HG03575 (cell line): ENCODE data around the gene KRTAP9-6.
"Not testable (repeated sequence)": the region's sequence is repeated elsewhere in the genome, so short reads cannot be mapped to it uniquely, and the experiment has no call there.

Source experiments
- ATAC-seq: cut with Tn5 transposase; IDR thresholded peaks from one replicate; pipeline ENCODE4 v1.9.1; 2021; ENCODE audit not compliant: unreplicated experiment, insufficient number of reproducible peaks, low FRiP score; ENCODE audit errors: extremely low read depth

The KRTAP9-6 gene

DNA sequence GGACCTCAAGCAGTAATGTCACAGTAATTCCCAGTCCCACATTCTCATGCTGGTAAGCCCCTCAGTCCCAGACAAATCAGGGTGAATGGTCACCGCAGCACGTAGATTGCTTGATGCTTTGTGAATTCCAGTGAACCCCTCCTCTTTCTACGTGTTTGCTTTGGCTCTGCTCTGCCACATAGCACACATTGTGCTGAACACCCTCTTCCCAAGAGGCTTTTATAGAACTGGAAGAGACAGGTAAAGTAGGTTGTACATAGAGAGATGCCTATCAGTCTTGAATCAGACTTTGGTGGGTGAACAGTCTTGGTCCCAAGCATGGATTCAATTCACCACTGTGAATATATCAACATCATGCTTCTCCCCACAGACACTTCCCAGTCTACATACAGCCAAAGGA is 579 bp upstream of the KRTAP9-6 start:
- ATAC-seq = no peak

DNA sequence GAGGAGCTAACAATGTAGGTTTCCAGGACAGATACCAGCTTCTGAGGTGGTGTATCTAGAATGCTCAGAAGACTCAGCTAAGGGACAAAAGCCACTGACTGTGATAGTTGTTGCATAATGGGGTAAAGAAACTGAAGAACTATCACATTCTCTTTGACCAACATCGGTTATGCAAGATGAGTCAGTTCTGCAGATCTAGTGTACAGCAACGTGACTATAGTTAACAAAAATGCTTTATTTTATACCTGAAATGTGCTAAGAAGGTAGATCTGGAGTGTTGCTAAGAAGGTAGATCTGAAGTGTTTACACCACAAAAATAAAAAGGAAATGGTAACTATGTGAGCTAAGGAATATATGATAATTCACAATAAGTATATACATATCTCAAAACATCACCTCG is 2.5 kb downstream of the KRTAP9-6 start:
- no peak for ATAC-seq

DNA sequence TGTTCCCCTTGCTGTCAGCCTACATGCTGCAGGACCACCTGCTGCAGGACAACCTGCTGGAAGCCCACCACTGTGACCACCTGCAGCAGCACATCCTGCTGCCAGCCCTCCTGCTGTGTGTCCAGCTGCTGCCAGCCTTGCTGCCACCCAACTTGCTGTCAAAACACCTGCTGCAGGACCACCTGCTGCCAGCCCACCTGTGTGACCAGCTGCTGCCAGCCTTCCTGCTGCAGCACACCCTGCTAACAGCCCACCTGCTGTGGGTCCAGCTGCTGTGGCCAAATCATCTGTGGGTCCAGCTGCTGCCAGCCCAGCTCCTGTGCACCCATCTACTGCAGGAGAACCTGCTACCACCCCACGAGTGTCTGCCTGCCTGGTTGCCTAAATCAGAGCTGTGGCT is 6.1 kb downstream of the KRTAP9-6 start:
- not testable (repeated sequence) for ATAC-seq

GRCh38 chr17:41271858-41272257 is 6.7 kb downstream of the KRTAP9-6 start:
- ATAC-seq = no peak

- not testable (repeated sequence) for ATAC-seq
These were observed 10.5 kb downstream of the KRTAP9-6 start, which contains the start of gene KRTAP9-7 for GRCh38 chr17:41275648-41276190. TSS of gene KRTAP9-7 (plus strand) at chr17:41275698. CDS start at chr17:41275698, 0 bp downstream.

DNA sequence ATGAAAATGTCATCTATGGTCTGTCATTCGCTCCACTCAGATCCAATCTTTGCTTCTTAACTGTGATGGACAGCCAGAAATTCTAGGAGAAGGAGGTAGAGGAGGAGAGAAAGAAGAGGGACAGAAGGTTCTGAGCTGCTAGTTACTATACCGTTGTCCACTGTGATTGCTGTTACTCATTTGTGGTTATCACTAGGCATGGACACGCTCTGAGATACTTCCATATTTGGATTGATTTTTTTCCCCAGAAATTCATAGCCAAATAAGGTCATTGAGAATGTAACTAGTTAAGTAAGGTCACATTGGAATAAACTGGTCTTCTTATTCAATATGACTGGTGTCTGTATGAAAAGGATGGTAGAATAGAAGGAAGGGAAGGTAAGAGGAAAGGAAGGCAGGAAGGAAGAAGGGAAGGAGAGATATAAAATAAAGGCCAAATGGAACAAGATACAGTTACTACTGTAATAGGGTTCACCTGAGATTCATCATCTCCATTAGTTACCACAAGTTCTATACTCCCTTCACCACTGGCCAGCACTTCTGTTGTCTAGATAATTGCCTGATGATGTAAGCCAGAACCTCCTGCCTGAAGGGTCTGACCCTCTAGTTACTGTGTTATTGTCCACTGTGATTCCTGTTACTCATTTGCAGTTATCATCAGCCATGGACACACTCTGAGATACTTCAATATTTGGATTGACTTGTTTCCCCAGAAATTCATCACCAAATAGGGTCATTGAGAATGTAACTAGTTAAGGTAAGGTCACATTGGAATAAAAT is 13.2 kb downstream of the KRTAP9-6 start:
- ATAC-seq = no peak

GRCh38 chr17:41284043-41284442 is 18.9 kb downstream of the KRTAP9-6 start:
- no peak for ATAC-seq

- ATAC-seq = no peak
These were observed 19.4 kb downstream of the KRTAP9-6 start for GRCh38 chr17:41284546-41284945.

- no peak for ATAC-seq
These were observed 21.9 kb downstream of the KRTAP9-6 start for GRCh38 chr17:41287050-41287449.

DNA sequence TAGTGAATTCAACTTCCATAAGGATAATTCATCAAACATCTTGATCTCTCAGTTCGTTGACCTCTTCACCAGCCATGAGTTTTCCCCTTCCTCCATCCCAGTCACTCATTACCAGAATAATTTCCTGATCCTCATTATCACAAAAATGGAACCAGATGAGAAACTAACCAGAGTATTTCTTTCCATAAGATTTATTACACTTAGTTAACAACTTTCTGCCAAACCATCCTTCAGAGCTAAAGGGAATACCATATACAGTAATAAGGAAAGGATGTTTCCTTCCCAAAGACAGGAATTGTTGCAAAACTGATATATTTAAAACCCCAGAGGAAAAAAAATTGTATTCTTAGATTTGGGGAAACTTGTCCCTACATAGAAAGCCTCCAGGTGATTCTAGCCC is 28.8 kb downstream of the KRTAP9-6 start:
- ATAC-seq = no peak

GRCh38 chr17:41296846-41297245 is 31.7 kb downstream of the KRTAP9-6 start:
- ATAC-seq = no peak

DNA sequence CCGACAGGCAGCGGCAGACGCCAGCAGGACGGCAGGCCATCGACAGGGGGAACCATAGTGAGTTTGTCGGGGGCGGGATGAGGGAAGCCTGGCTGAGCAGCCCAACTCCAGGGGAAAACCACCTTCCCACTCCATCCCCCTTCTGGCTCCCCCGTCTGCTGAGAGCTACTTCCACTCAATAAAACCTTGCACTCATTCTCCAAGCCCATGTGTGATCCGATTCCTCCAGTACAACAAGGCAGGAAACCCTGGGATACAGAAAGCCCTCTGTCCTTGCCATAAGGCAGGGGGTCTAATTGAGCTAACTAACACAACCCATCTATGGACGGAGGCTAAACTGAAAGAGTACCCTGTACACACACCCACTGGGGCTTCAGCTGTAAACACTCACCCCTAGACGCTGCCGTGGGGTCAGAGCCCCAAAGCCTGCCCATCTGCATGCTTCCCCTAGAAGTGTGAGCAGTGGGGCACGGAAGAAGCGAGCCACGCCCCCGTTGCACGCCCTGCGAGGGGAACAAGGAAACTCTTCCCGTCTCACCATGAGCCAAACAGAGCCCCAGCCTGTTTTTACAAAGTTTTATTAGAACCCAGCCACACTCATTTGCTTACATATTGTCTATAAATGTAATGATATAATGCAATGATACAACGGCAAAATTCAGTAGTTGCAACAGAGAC is 33.4 kb downstream of the KRTAP9-6 start:
- ATAC-seq = no peak

DNA sequence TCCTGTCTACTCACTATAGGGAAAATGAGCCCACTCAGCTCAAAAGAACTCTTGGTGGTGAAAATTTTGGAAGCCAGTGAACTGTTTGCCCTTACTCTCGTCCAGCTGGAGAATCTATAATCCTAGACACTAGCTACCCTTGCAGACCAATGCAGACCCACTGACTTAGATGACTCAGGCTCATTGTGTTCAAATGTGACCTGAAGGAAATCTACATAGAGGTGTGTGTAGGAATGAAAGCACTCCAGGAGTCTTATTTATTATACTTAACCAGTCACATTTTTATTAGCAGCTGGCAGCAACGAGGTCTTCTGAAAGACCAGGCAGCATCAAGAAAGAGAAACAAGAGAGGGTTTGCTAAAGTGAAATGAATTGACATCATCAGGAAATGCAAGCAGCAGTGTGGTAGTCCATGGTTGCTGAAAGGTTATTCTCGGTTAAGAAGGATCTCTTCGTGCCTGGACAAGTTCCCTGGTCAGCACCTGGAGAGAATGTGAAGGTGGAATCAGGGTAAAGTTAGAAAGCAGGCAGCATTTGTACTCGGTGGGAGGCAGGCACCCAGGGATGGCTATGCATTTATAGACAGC is 36.1 kb downstream of the KRTAP9-6 start:
- no peak for ATAC-seq

GRCh38 chr17:41301916-41302901 is 37.0 kb downstream of the KRTAP9-6 start, which contains the start of gene KRTAP29-1:
TSS of gene KRTAP29-1 (minus strand) at chr17:41302851. CDS start at chr17:41302851, 0 bp downstream.
- no peak for ATAC-seq

DNA sequence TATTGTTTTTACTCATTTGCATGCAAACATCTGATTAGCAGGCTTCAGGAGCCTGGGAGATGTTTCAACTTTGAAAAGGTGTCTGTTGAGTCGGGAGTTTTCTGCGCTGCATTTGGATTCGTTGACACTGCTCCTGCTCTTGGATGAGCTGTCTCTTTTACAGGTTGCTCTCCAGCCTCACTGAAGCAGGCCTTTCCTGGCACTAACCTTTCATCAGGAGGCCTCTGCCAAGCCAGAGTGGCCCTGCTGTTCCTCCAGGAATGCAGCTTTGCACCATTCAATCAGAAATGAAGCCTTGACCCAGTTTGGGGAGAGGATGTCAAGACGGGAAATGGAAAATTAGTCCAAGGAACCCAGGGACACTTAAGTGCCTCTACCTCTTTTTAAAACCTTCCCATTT is 37.8 kb downstream of the KRTAP9-6 start:
- no peak for ATAC-seq

GRCh38 chr17:41304091-41304490 is 38.9 kb downstream of the KRTAP9-6 start:
- ATAC-seq = no peak

- no peak for ATAC-seq
These were observed 42.5 kb downstream of the KRTAP9-6 start for GRCh38 chr17:41307647-41308046.

DNA sequence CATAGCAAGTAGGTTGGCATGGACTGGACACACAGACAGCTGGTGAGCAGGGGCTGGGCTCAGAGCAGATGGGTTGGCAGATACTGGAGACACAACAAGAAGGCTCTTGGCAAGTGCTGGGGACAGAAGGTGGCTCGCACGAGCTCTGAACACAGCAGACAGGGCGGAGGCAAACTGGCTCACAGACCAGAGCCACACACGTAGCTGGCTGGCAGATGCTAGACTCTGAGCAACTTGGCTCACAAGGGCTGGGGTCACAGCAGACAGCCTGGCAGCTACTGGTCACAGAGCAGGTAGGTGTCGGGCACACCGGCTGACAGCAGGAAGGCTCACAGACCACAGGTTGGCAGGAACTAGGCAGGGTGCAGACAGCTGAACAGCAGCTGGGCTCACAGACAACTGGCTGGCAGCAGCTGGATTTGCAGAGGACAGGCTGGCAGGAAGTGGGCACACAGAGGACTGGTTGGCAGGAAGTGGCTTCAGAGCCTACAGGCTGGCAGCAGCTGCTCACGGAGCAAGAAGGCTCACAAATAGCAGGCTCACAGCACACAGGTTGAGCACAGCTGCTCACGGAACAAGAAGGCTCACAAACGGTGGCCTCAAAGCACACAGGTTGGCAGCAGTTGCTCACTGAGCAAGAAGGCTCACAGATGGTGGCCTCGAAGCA is 43.2 kb downstream of the KRTAP9-6 start:
- ATAC-seq = no peak
